Measurements from ENCODE around the gene OPN1SW.

DNA sequence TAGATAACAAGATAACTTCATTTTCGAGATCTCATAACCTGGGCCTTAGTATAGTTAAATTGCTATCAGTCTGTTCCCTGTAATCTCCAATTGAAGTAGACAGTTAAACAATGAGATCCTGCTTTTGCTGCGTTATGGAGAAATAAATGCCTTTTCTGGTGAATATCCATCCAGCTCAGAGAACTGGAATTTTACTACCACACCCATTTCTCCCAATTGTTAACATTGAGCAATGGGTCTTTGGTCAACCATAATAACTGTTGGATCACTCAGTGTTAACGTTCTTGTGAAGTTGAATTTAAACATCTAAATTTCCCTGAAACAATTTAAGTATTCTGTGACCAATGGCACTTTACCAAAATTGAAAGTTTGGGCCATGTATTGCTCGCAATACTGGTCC is 33.4 kb downstream of the OPN1SW start:
- TF ChIP-seq, protein P1, sequence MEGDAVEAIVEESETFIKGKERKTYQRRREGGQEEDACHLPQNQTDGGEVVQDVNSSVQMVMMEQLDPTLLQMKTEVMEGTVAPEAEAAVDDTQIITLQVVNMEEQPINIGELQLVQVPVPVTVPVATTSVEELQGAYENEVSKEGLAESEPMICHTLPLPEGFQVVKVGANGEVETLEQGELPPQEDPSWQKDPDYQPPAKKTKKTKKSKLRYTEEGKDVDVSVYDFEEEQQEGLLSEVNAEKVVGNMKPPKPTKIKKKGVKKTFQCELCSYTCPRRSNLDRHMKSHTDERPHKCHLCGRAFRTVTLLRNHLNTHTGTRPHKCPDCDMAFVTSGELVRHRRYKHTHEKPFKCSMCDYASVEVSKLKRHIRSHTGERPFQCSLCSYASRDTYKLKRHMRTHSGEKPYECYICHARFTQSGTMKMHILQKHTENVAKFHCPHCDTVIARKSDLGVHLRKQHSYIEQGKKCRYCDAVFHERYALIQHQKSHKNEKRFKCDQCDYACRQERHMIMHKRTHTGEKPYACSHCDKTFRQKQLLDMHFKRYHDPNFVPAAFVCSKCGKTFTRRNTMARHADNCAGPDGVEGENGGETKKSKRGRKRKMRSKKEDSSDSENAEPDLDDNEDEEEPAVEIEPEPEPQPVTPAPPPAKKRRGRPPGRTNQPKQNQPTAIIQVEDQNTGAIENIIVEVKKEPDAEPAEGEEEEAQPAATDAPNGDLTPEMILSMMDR (conservative IDR thresholded peaks at IDR 0.05; ENCODE audit: low read length) = no peak
- no peak for TF ChIP-seq EZH2phosphoT487 (IDR thresholded peaks at IDR 0.05; ENCODE audit: borderline replicate concordance)
